D721Med (cell line): ENCODE data around the gene GPI.
"Not testable (repeated sequence)": the region's sequence is repeated elsewhere in the genome, so short reads cannot be mapped to it uniquely, and the experiment has no call there.

Source experiments
- DNase-seq: peaks from one replicate; pipeline ENCODE4 v3.0.0; 2011; ENCODE audit warnings: low spot score; ENCODE audit not compliant: insufficient read length
- FAIRE-seq: peaks from 2 replicates; lab custom pipeline; 2011; peaks lifted over from hg19 to GRCh38; lab: Jason Lieb, UNC
- TF ChIP-seq, protein P1 (sequence below): IDR thresholded peaks from 2 replicates; pipeline ENCODE4 v1.5.1; 2012; ENCODE audit warnings: mild to moderate bottlenecking, control low read depth; ENCODE audit not compliant: insufficient read depth; ENCODE audit errors: missing control alignments

The GPI gene

DNA sequence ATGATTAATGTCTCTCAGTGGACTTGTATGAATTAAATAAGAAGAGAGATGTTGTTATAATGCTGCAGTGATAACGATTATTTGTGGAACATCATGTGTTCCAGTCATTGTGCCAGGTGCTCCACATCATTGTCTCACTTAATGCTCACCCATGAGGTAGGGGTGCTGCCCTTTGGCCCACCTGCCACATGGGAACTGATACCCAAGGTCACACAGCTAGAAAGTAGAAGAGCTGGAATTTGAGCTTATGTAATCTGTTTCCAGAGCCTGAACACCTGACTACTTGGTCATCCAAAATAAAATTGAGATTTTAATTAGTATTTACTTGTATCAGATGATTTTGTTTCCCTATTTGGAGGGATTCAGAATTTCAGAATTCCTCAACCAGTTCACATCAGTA is 36.0 kb upstream of the GPI start:
- FAIRE-seq (no peak), DNase-seq (no peak)
- TF ChIP-seq, protein P1, sequence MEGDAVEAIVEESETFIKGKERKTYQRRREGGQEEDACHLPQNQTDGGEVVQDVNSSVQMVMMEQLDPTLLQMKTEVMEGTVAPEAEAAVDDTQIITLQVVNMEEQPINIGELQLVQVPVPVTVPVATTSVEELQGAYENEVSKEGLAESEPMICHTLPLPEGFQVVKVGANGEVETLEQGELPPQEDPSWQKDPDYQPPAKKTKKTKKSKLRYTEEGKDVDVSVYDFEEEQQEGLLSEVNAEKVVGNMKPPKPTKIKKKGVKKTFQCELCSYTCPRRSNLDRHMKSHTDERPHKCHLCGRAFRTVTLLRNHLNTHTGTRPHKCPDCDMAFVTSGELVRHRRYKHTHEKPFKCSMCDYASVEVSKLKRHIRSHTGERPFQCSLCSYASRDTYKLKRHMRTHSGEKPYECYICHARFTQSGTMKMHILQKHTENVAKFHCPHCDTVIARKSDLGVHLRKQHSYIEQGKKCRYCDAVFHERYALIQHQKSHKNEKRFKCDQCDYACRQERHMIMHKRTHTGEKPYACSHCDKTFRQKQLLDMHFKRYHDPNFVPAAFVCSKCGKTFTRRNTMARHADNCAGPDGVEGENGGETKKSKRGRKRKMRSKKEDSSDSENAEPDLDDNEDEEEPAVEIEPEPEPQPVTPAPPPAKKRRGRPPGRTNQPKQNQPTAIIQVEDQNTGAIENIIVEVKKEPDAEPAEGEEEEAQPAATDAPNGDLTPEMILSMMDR: no peak

GRCh38 chr19:34330116-34330515 is 34.9 kb upstream of the GPI start:
- no peak for FAIRE-seq
- no peak for DNase-seq
- TF ChIP-seq, protein P1: no peak

GRCh38 chr19:34330596-34330995 is 34.4 kb upstream of the GPI start:
- not testable (repeated sequence) for FAIRE-seq, DNase-seq

GRCh38 chr19:34331596-34331995 is 33.4 kb upstream of the GPI start:
- DNase-seq, FAIRE-seq: not testable (repeated sequence)

- DNase-seq: no peak
- FAIRE-seq: no peak
- TF ChIP-seq, protein P1: no peak
Measured at GRCh38 chr19:34332027-34332760, 32.8 kb upstream of the GPI start.

DNA sequence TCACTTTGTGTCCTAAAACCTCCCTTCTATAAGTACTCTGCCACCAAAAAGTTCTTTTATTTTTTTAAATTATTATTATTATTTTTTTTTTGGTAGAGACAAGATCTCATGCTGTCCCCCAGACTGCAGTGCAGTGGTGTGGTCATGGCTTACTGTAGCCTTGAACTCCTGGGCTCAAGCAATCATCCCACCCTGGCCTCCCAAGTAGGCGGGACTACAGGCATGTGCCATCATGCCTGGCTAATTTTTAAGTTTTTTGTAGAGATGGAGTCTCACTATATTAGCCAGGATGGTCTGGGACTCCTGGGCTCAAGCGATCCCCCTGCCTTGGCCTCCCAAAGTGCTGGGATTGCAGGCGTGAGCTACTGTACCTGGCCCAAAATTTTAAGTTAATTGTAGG is 29.1 kb upstream of the GPI start:
- no peak for DNase-seq
- TF ChIP-seq, protein P1: no peak
- no peak for FAIRE-seq

- DNase-seq: no peak
- TF ChIP-seq, protein P1: peak; percentile 50
- FAIRE-seq: no peak
Measured at GRCh38 chr19:34336781-34337271, 28.2 kb upstream of the GPI start.

DNA sequence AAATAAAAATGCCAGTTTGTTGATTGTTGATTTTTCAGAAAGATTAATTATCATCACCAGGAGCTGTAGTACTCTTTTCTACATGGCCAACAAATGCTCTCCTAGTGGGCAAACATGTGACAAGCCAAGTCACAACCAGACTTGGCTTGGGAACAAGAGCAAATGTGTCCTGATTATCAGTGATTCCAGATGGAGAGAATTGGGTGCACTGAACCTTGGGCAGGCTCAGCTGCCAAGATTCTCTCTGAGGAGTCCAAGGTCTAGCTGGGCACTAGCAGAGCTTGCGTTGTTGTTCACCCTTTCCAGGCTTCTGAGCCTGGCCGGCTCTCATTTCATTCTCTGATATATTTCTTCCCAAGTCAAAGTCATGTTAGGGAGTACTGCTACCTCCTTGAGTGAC is 27.3 kb upstream of the GPI start:
- no peak for DNase-seq
- FAIRE-seq: no peak

More for the DNA sequence above, 27.3 kb upstream of the GPI start:
- TF ChIP-seq, protein P1: no peak
